ENCODE measurements around the gene ALDH16A1.

DNA sequence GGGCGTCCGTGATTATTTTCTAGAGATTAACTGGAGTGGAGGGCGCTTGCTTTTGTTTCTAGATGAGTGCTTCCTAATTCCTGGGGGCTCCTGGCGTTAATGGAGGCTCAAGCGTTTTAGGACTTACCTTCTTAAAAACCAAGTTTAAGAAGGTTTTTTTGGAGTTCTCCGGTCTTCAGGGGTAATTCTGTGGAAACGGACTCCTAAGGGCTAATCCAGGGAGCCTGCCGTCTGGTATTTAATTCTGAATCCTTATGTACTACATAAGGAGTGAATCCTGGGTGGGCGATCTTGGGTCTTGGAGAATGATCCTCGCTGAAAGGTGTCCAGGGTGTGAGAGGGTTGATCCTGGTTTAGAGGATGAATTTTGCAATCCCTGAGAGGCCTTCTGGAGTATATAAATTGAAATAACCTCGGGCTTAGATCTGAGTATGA lies 43.6 kb downstream of the ALDH16A1 start:
- TF ChIP-seq POLR2A (IDR thresholded peaks at IDR 0.05; ENCODE audit: low read depth, low read length): no peak
- no peak for TF ChIP-seq POLR2AphosphoS5 (IDR thresholded peaks at IDR 0.05; ENCODE audit: insufficient read depth, low read depth, low read length)
- TF ChIP-seq, protein P1, sequence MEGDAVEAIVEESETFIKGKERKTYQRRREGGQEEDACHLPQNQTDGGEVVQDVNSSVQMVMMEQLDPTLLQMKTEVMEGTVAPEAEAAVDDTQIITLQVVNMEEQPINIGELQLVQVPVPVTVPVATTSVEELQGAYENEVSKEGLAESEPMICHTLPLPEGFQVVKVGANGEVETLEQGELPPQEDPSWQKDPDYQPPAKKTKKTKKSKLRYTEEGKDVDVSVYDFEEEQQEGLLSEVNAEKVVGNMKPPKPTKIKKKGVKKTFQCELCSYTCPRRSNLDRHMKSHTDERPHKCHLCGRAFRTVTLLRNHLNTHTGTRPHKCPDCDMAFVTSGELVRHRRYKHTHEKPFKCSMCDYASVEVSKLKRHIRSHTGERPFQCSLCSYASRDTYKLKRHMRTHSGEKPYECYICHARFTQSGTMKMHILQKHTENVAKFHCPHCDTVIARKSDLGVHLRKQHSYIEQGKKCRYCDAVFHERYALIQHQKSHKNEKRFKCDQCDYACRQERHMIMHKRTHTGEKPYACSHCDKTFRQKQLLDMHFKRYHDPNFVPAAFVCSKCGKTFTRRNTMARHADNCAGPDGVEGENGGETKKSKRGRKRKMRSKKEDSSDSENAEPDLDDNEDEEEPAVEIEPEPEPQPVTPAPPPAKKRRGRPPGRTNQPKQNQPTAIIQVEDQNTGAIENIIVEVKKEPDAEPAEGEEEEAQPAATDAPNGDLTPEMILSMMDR (IDR thresholded peaks at IDR 0.05; ENCODE audit: extremely low read depth in 1 of 2, insufficient read depth in 1 of 2, low read depth in 1 of 2, low read length in 2 of 2): no peak
- TF ChIP-seq, protein P2, sequence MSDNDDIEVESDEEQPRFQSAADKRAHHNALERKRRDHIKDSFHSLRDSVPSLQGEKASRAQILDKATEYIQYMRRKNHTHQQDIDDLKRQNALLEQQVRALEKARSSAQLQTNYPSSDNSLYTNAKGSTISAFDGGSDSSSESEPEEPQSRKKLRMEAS (IDR thresholded peaks at IDR 0.05; ENCODE audit: insufficient read depth, insufficient read length): no peak
- TF ChIP-seq EZH2 (IDR thresholded peaks at IDR 0.05; ENCODE audit: borderline replicate concordance, low read depth, low read length, severe bottlenecking): no peak
- TF ChIP-seq MYC (IDR thresholded peaks at IDR 0.05; ENCODE audit: low read depth, low read length): no peak
- no peak for TF ChIP-seq GATA2 (IDR thresholded peaks at IDR 0.05; ENCODE audit: insufficient read depth, insufficient read length, low read depth, low read length)
- TF ChIP-seq JUN (IDR thresholded peaks at IDR 0.05; ENCODE audit: borderline replicate concordance, insufficient read depth, insufficient read length, low read depth): no peak
